IPS-18c (cell line): ENCODE measurements around the gene BTBD6.

ENCODE experiments used
- H3K4me3 ChIP-seq: 2 replicates; pipeline ENCODE4 v1.7.0; 2013; ENCODE audit warnings: low read depth, mild to moderate bottlenecking, low read length, moderate library complexity; ENCODE audit not compliant: insufficient read depth
- H3K9me3 ChIP-seq: one replicate; pipeline ENCODE4 v1.6.1; 2013; ENCODE audit warnings: mild to moderate bottlenecking, low read length, moderate library complexity; ENCODE audit not compliant: control insufficient read depth, insufficient read depth

BTBD6 gene

GRCh38 chr14:105209091-105209490 is 39.2 kb upstream of the BTBD6 start:
- H3K4me3 ChIP-seq = no peak overlapping the region
- H3K9me3 ChIP-seq = no peaks in the 10 kb centered on the region

GRCh38 chr14:105209646-105210045 is 38.7 kb upstream of the BTBD6 start:
- Histone ChIP-seq H3K9me3 (no peaks in the 10 kb centered on the region), H3K4me3 (no peak overlapping the region)

- H3K4me3 ChIP-seq = no peak overlapping the region
- H3K9me3 ChIP-seq = no peaks in the 10 kb centered on the region
Observed at GRCh38 chr14:105210266-105211025, 37.9 kb upstream of the BTBD6 start.

GRCh38 chr14:105211086-105211757 is 37.1 kb upstream of the BTBD6 start:
- H3K9me3 ChIP-seq = no peaks in the 10 kb centered on the region
- H3K4me3 ChIP-seq = no peak overlapping the region

- no peak overlapping the region for H3K4me3 ChIP-seq
- no peaks in the 10 kb centered on the region for H3K9me3 ChIP-seq
Observed at GRCh38 chr14:105211758-105212089, 36.6 kb upstream of the BTBD6 start.

GRCh38 chr14:105212541-105213300 is 35.6 kb upstream of the BTBD6 start:
- H3K4me3 ChIP-seq = no peak overlapping the region
- H3K9me3 ChIP-seq = no peaks in the 10 kb centered on the region

GRCh38 chr14:105213361-105213760 is 35.0 kb upstream of the BTBD6 start:
- H3K9me3 ChIP-seq = no peaks in the 10 kb centered on the region
- H3K4me3 ChIP-seq = no peak overlapping the region

- Histone ChIP-seq H3K4me3 (no peak overlapping the region), H3K9me3 (no peaks in the 10 kb centered on the region)
Observed at GRCh38 chr14:105214324-105214915, 33.9 kb upstream of the BTBD6 start.

- no peaks in the 10 kb centered on the region for H3K9me3 ChIP-seq
- no peak overlapping the region for H3K4me3 ChIP-seq
Observed at GRCh38 chr14:105215602-105216001, 32.7 kb upstream of the BTBD6 start.

- H3K9me3 ChIP-seq = no peaks in the 10 kb centered on the region
Observed at GRCh38 chr14:105216490-105217247, 31.7 kb upstream of the BTBD6 start.

GRCh38 chr14:105217774-105218173 is 30.6 kb upstream of the BTBD6 start:
- Histone ChIP-seq H3K9me3 (no peaks in the 10 kb centered on the region), H3K4me3 (no peak overlapping the region)

More at GRCh38 chr14:105216490-105217247, 31.7 kb upstream of the BTBD6 start:
- H3K4me3 ChIP-seq = no peak overlapping the region; the same call in 1 of the 2 replicates

- H3K9me3 ChIP-seq = no peaks in the 10 kb centered on the region
- H3K4me3 ChIP-seq = no peak overlapping the region
Observed at GRCh38 chr14:105218611-105219010, 29.7 kb upstream of the BTBD6 start.

GRCh38 chr14:105219043-105219612 is 29.2 kb upstream of the BTBD6 start:
- H3K4me3 ChIP-seq = no peak overlapping the region
- no peaks in the 10 kb centered on the region for H3K9me3 ChIP-seq

GRCh38 chr14:105219753-105220152 is 28.6 kb upstream of the BTBD6 start:
- H3K4me3 ChIP-seq = no peak overlapping the region
- H3K9me3 ChIP-seq = no peaks in the 10 kb centered on the region

- H3K9me3 ChIP-seq = no peaks in the 10 kb centered on the region
Observed at GRCh38 chr14:105220699-105221597, 27.4 kb upstream of the BTBD6 start.

More at GRCh38 chr14:105220699-105221597, 27.4 kb upstream of the BTBD6 start:
- no peak overlapping the region for H3K4me3 ChIP-seq
